Cortex of kidney (tissue), 1 donor: Measurements from ENCODE around the gene ACTA2.

Source experiments
- DNase-seq: peaks from one replicate; lab custom pipeline; 2025; lab: John Stamatoyannopoulos, UW

ACTA2 gene

DNA sequence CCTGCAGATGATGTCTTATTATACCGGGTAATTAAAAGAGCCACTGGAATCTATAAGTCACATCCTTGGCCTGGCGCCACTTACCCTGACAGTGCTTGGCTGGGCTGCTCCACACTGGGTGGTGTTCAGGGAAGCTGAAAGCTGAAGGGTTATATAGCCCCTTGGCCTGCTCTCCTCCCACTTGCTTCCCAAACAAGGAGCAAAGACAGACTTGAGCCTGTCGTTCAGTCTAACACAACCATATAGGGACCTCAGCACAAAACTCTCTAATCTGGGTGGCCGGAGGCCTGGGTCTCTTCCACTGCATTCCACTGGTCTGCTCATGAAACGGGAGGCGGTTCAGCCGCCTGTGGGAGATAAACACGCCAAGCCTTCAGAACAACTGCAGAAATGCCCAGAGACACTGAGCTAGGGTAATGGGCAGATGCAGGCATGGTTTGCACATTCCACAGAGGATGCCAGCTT is at the start of gene ACTA2:
Gene ACTA2, minus strand, starts transcription at position 127 of the 465 bp plus-strand sequence. CDS start 3,843 bp downstream, outside the sequence.
- no peak for DNase-seq

DNA sequence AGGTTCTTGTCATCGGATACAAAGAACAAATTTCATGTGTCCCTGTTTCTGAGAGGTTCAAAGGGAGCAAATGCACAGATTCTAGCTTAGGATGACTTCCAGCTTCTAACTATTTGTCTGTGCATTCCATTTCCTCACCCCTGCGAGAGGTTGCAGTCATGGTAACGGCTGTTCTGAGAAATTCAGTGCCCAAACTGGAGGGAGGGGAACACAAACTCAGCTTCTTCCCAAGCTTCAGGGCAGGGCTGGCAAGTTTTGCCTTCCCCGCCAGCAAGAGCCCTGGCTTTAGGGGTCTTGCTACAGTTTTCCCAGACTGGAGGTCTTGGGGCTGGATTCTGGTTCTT is 49.1 kb upstream of the ACTA2 start:
- no peak for DNase-seq

DNA sequence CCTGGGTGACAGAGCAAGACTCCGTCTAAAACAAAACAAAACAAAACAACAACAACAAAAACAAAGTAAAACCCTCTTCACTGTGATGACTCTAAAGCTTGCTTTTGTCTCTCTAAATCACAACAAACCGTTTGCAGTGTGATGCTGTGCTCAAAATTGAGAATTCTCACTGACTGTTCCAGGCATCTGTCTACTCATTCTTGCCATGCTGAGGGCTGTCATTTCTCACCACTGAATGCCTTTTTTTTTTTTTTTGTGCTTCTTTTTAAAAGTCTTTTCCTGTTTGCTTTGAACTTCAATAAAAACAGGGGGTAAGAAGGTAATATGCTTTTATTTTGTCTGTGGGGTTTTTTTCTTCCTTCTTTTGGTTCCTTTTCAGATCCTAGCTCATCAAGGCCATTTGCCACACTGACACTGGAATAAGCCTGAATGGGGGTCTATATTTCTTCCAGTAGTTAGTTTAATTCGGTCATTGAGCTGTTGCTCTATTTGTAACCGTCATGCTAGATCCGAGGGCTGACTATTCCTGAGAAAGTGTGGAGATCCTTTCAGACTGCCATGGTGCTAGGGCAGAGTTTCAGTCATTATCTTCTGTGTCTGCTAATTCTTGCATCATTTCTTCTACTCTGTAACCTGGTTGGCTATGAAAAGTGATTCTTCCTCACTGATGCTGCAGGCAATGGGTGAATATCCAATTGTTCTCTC is 48.6 kb upstream of the ACTA2 start:
- DNase-seq: no peak

DNA sequence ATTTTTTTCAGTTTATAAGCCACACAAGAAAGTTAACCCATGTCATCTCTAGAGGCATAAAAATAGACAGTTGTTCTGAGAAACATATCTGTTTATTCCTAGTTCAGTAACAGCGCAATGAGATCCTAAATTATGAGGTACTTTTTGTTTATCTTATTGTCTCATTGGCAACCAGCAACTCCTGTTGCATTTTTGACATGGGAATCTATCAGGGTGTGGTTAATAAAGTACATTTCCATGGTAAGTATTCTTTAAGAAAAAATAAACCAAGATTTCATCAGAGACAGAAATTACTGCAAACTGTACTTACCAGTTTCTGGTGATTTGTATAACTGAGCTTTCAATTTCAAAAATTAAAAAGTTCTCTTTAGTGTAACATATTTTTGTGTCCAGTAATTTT is 47.1 kb upstream of the ACTA2 start:
- DNase-seq: no peak

DNA sequence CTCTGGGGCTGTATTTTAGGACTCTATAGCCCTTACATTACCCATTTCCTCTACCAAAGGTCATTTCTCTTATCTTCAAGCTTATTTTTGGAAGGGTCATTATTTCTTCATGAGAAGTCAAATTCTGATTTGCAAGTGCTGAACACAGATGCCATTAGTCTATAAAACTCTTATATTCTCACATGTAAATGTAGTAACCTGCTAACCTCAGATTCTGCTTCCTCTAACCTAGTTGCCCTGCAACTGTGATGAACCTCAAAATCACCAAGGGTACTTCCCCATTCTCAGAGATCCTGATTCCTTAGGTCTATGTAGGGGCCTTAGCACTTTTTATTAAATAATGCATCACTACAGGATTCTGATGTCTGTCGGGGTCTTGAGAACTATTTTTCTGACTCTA is 44.4 kb upstream of the ACTA2 start:
- DNase-seq: no peak

DNA sequence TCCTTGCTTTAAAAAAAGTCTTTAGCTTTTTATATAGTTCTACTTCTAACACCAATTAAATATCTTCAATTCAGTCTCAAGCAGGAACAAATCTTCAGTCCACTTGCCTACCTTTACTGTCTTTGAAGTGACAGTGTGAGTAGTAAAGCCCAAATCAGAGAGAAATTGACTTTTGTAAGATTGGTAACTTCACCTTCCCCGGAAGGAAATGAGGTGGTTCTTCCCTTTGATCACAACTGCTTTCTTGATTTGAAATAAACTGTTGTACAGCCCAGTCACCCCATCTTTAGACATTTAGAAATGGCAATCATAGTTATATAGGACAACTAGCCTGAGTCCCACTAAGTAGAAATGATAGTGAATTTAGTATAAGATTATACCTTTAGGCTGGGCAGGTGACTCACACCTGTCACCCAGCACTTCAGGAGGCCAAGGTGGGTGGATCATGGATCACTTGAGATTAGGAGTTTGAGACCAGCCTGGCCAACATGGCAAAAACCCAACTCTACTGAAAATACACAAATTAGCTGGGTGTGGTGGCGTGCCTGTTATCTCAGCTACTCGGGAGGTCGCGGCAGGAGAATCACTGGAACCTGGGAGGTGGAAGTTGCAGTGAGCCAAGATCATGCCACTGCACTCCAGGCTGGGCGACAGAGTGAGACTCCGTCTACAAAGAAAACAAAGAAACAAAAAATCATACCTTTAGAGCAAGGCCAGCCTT is 42.7 kb upstream of the ACTA2 start:
- no peak for DNase-seq

DNA sequence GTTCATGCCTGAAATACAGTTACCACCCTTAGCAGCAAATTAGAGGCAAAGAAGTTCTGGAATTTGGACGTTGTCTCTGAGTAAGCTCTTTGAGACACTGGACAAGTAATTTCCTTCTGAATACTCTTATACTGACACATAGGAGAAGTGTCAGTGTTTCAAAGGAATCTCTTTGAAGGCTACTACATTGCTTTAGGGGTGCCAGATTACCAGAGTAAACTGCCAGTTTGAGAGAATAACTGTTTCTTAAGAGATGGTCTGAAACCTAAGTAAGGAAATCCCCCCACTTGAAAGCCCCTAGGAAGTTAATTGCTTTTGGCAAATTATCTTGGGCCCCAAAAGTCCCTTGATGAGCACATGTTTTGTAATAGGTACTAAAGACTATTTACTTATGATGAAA is 41.4 kb upstream of the ACTA2 start:
- no peak for DNase-seq

DNA sequence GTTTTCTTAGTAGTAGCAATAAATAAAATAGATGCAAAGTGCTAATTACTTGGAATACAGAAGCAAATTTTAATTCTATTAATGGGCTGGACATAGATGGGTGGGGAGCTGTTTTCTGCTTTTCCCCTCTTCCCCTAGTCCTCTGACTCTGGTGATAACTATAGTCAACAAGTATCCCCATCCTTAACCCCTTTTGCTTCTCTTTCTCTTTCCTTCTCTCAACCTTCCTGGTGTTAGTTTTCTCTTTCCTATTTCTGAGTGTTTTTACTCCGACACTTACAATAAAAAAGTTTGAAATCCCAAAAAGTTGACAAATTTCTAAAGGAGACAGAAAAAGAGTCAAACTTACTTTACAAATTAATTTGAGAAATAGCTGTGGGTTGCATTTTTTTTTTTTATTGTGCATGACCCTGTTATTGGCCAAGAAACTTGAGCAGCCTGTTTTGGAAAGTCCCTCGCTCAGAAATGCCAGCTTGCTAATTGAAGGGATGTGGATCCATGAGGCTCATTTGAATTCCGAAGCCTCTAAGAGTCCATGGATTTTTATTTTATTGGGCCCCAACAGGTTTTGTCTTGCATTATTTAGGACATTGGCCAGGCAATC is 40.5 kb upstream of the ACTA2 start:
- DNase-seq: no peak

DNA sequence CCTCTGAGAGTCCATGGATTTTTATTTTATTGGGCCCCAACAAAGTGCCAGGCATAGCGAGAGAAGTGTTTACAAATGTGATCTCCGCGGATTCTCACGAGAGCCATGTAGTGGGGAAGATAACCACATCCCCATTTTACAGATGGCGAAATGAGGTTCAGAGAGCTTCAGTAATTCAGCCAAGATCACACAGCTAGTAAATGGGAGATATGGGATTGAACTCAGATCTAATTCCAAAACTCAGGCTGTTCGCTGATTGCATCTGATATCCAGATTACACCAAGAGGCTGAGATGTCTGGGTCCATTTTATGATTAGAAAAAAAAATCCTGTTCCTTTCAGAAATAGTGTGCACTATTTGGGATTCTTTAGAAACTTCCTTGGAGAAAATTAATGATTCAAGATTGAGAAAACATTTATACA is 39.3 kb upstream of the ACTA2 start:
- DNase-seq: no peak

DNA sequence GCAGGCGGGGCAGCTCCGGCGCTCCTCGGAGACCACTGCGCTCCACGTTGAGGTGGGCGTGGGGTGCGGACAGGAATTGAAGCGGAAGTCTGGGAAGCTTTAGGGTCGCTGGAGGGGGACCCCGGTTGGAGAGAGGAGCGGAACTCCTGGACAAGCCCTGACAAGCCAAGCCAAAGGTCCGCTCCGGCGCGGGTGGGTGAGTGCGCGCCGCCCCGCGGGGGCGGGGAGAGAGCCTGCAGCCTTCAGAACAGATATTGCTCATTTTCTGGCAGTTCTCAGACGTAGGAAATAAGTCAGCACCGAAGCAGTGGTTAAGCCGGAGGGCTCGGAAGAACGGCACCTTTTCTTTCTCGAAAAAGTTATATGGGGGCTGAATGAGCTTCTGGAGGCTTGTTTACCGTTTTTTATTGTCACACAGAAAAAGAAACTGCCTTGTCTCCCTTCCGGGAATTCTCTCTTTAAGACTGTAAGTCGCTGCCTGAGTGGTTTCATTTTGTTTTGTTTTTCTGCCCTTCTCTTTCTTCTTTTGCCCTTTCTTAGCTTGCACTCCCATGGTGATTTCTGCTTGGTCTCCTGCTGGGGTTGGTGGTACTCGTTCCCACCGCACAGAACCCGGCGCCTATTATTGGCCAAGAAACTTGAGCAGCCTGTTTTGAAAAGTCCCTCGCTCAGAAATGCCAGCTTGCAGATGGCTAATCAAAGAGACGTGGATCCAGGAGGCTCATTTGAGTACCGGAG is 38.8 kb upstream of the ACTA2 start:
- DNase-seq: no peak

DNA sequence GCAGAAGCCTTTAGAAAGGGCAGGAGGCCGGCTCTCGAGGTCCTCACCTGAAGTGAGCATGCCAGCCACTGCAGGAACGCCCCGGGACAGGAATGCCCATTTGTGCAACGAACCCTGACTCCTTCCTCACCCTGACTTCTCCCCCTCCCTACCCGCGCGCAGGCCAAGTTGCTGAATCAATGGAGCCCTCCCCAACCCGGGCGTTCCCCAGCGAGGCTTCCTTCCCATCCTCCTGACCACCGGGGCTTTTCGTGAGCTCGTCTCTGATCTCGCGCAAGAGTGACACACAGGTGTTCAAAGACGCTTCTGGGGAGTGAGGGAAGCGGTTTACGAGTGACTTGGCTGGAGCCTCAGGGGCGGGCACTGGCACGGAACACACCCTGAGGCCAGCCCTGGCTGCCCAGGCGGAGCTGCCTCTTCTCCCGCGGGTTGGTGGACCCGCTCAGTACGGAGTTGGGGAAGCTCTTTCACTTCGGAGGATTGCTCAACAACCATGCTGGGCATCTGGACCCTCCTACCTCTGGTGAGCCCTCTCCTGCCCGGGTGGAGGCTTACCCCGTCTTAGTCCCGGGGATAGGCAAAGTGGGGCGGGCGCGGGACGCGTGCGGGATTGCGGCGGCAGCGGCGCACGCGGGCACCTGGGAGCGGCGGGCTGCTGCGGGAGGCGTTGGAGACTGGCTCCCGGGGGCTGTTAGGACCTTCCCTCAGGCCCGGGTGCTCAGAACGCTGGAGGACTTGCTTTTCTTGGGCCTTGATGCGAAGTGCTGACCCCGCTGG is 38.0 kb upstream of the ACTA2 start, which contains the start of gene FAS:
Gene FAS, plus strand, starts transcription at position 415 of the 777 bp plus-strand sequence. Its CDS starts 79 bp downstream, at position 494.
- DNase-seq: no peak

DNA sequence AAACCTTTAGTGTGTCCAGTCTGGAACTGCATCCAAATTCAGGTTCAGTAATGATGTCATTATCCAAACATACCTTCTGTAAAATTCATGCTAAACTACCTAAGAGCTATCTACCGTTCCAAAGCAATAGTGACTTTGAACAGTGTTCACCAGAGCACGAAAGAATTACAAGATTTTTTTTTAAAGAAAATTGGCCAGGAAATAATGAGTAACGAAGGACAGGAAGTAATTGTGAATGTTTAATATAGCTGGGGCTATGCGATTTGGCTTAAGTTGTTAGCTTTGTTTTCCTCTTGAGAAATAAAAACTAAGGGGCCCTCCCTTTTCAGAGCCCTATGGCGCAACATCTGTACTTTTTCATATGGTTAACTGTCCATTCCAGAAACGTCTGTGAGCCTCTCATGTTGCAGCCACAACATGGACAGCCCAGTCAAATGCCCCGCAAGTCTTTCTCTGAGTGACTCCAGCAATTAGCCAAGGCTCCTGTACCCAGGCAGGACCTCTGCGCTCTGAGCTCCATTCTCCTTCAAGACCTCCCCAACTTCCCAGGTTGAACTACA is 37.3 kb upstream of the ACTA2 start:
- DNase-seq: no peak

DNA sequence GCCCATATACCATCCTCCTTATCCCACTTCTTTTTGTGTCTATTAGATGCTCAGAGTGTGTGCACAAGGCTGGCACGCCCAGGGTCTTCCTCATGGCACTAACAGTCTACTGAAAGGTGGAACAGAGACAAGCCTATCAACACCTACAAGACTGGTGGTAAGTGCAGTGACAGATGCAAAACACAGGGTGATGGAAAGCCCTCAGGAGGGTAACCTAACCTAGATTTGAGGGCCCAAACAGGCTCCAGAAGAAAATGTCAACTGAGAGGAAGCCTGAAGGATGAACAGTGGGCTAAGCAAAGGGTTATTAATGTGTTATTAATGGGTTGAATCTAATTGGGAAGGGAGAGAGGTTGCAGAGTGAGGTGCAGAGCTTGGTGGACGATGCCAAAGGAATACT is 36.9 kb upstream of the ACTA2 start:
- DNase-seq: no peak

DNA sequence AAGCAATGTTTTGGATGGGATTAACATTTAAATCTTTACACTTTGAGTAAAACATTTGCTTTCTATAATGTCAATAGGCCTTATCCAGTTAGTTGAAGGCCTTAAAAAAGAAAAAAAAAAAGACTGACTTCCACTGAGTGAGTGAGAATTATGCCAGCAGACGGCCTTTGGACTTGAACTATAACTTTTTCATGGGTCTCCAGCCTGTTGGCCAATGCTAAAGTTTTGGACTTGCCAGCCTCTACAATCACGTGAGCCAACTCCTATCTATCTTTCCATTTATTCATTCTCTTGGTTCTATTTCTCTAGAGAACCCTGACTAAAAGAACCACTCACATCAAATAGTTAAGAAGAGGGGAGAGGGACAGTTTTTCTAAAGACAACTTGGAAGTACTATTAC is 35.3 kb upstream of the ACTA2 start:
- DNase-seq: no peak

DNA sequence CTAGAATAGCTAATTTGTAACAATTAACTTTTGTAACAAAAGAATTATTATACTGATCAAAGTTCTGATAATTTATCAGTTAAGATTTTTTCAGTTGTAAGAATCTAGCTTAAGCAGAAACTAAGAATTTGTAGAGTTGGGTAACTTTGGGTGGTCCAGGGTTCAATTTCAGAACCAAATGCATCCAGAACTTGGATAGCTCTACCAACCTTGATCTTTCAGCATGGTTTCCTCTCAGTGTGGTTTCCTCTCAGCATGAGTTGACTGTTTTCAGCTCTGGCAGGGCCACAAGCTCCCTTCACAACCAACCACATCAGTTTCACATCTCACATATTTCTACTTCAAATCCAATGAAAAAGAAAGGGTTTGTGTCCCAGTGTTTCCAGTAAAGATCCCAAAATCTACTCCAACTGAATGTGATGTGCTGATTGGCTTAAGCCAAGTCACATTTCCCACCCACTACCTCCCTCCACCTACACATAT is 34.7 kb upstream of the ACTA2 start:
- DNase-seq: no peak

DNA sequence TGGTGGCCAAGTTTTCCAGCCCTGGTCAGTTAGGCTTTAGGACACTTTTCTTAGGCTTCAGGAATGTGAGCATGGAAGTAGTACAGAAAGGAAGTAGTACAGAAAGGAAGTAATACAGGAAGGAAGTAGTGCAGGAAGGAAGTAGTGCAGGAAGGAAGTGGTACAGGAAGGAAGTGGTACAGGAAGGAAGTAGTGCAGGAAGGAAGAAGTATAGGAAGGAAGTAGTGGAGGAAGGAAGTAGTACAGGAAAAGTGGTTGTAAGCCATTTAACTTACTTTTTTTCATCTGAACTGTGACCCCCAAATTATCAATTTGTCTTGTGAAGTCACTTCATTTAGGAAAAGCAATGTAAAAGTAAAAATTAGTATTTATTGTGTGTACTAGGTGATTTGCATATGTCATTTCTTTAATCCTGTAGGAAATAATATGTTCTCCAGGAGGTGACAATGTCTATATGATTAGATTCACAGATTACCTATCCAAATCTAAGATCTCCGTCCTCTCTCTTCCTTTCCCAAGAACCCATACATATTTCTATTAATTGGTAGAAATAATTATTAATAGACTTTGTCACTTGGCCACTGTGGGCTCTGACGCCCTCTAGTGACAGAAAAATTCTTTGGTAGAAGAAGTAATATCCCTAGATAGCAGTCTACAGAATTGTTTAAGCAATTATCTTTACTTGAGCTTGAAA is 34.1 kb upstream of the ACTA2 start:
- DNase-seq: no peak

DNA sequence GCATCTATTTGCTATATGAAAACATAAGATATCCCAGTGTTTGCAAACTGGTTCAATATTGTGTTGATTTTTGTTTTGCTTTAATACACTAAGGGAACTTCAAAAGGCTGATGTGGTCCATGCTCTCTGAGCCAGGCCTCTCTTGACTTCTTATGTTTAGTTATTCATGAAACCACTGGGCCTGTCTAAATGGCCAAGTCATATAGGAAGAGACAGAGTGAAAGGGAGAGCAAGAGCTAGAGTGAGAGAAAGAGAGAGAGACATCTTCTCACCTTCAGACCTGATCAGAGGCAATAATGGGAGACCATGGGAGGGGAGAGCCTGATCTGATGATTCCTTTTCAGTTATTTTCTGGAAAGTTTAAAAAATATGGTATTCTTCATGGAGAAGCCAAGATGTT is 32.0 kb upstream of the ACTA2 start:
- no peak for DNase-seq

DNA sequence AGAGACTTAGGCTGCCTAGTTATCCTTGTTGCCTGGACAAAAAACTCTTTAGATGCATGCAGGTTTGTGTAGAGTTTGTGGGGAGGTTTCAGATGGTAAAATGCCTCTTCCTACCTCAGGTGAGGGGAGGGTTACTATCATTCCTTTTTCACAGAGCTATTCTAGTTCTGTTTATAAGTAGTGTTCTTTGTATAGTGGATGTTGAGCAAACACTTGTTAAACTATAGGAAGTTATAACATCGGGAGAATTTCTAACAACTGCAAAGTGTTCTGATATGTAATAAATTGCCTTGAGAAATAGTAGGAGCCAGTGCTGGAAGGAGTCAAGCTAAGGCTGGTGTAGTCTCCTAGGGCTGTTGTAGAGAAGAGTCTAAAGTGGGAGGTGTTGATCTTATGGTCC is 31.4 kb upstream of the ACTA2 start:
- DNase-seq: no peak

DNA sequence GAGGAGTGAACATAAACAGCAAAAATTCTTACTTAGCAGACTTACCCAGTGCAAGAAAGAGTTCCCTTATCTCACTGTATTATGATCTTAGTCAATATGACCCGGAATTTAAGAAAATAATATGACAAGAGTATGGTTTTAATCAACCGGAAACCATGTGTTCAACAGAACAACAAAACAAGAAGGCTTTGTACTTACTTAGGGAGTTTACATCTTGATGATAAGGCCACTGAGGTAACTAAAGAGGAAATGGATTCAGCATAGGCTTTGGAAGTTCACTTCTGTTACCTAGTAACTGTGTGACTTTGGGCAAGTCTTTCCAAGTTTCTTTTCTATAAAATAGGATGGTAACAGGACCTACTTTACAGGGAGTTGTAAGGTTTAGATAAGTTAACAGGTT is 30.6 kb upstream of the ACTA2 start:
- DNase-seq: no peak

DNA sequence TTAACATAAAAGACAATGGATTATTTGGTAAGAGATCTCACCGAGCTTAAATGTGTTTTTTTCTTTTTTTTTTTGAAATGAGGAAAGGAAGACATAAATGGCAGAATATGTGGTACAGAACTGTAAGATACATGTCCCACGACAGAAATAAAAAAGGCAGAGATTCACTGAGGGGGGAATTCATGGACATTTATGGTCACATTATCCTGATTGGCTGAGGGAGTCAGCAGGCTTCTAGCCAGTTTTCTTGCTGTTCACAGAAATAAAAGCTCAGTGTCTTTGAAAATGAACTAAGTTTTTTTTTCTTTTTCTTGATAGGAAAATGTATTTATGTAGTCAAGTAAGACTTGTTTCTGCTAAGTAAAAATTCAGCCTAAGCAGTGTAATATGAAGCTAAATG is 29.8 kb upstream of the ACTA2 start:
- DNase-seq: no peak

DNA sequence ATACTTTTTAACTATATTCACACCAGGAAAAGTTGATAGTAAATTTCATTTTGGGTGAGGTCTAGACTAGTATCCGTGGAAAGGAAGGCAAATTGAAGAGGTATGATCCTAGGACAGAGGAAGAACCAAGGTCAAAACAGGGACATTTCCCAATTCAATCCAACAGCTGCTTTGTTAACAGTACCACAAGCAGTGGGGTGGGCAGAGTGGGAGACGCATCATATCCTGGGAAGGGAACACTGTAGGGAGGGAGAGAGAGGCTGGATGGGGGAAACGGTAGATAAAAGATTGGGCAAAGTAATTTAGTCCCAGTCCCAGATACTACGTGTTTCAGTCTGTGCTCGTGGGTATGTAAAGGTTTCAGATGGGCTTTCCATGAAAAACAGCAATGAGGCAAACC is 28.9 kb upstream of the ACTA2 start:
- DNase-seq: no peak
